HG03103 (cell line): ENCODE measurements around the gene RELA.
"Not testable (repeated sequence)": the region's sequence is repeated elsewhere in the genome, so short reads cannot be mapped to it uniquely, and the experiment has no call there.

ENCODE experiments used
- ATAC-seq: cut with Tn5 transposase; IDR thresholded peaks from one replicate; pipeline ENCODE4 v1.9.1; 2021; ENCODE audit warnings: low read depth; ENCODE audit not compliant: unreplicated experiment

Gene RELA

GRCh38 chr11:65649656-65650546 lies 12.8 kb downstream of the RELA start:
- ATAC-seq, result no peak

- no peak for ATAC-seq
Measured at GRCh38 chr11:65648997-65649493, 13.7 kb downstream of the RELA start.

GRCh38 chr11:65646958-65647701 lies 15.6 kb downstream of the RELA start:
- ATAC-seq, result no peak

- no peak for ATAC-seq
Measured at GRCh38 chr11:65646288-65646957, 16.3 kb downstream of the RELA start.

DNA sequence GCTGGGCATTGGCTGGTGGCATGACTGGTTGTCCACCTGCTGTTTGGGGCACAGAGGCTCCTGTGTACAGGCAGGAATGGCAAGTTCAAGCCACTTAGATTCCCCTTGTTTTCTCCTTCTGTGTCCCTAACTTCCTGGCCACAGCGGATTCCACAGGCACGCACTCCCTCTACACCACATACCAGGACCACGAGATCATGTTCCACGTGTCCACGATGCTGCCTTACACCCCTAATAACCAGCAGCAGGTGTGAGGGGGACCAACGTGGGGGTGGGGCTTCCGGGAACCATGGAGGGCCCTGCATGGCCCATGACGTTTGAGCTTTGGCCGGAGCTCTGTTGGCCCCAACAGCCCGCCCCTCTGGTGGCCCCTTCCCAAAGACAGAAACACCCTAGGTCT lies 17.0 kb downstream of the RELA start:
- ATAC-seq, result no peak

DNA sequence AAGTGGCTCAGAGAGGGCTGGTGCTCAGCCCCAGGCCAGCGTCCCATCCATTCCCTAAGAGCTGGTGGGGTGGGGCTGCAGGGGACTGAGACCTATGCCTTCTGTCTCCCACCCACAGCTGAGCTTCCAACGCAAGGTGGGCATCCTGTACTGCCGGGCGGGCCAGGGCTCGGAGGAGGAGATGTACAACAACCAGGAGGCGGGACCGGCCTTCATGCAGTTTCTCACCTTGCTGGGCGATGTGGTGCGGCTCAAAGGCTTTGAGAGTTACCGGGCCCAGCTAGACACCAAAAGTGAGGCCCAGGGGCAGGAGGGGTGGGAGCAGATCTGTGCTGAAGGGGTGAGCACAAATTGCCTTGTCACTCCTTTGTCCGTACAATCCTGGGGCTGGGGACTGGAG lies 17.9 kb downstream of the RELA start:
- ATAC-seq, result no peak

GRCh38 chr11:65643971-65644370 lies 18.7 kb downstream of the RELA start:
- no peak for ATAC-seq

GRCh38 chr11:65642014-65642671 lies 20.6 kb downstream of the RELA start:
- ATAC-seq, result no peak

DNA sequence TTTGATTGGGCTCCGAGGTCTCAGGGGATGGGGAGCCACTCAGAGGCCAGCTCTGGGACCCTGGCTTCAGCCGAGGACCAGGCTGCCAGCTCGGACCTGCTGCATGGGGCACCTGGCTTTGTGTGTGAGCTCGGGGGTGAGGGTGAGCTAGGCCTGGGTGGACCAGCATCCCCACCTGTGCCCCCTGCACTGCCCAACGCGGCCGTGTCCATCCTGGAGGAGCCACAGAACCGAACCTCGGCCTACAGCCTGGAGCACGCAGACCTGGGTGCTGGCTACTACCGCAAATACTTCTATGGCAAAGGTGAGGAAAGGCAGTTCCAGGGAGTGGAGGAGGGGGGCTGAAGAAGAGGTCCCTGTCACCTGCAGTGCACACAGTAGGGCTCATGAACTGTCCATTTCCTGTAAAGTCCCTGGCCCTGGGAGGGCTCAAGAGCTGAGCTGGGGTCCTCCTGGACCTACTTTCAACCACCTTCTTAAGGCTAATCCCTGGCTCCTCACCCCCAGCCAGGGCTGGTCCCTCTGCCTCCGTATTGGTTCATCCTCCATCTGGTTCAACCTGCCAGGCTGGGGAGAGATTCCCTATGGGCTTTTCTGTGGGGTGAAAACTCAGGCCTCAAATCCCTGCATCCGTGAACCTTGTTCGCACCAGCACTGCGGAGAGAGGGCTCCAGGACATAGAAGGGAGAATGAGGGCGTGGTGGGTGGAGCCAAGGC lies 21.3 kb downstream of the RELA start:
- ATAC-seq, result no peak

GRCh38 chr11:65640483-65641296 lies 22.0 kb downstream of the RELA start:
- no peak for ATAC-seq

- no peak for ATAC-seq
Measured at GRCh38 chr11:65639623-65640482, 22.9 kb downstream of the RELA start.

- ATAC-seq, result not testable (repeated sequence)
Measured at GRCh38 chr11:65639228-65639597, 23.5 kb downstream of the RELA start.

- no peak for ATAC-seq
Measured at GRCh38 chr11:65637794-65638419, 24.8 kb downstream of the RELA start, which contains the start of gene SIPA1. Gene SIPA1 (plus strand): TSS chr11:65638101. CDS start chr11:65640922, 2,821 bp downstream.

DNA sequence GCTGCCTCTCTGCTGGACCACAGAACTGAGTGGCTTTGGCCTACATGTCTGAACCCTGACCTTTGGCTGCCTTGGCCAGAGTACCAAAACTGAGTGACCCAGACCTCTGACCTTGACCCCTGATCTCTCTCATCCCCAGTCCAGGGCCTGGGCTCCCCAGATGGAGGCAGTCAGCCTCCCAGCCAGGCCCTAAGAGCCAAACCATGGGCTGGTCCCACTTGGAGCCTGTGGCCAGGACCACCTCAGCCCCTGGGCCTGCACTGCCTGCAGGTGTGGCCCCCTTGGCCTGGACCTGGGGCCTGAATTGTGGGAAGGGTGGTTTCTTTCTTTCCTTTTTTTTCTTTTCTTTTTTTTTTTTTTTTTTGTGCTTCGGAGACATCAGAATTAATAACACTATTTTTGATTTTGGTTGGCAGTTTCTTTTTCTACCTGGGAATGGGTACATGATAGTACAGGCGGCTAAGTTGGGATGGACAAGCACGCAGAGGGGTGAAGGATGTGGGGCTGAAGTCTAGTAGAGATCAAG lies 25.6 kb downstream of the RELA start:
- ATAC-seq, result no peak

DNA sequence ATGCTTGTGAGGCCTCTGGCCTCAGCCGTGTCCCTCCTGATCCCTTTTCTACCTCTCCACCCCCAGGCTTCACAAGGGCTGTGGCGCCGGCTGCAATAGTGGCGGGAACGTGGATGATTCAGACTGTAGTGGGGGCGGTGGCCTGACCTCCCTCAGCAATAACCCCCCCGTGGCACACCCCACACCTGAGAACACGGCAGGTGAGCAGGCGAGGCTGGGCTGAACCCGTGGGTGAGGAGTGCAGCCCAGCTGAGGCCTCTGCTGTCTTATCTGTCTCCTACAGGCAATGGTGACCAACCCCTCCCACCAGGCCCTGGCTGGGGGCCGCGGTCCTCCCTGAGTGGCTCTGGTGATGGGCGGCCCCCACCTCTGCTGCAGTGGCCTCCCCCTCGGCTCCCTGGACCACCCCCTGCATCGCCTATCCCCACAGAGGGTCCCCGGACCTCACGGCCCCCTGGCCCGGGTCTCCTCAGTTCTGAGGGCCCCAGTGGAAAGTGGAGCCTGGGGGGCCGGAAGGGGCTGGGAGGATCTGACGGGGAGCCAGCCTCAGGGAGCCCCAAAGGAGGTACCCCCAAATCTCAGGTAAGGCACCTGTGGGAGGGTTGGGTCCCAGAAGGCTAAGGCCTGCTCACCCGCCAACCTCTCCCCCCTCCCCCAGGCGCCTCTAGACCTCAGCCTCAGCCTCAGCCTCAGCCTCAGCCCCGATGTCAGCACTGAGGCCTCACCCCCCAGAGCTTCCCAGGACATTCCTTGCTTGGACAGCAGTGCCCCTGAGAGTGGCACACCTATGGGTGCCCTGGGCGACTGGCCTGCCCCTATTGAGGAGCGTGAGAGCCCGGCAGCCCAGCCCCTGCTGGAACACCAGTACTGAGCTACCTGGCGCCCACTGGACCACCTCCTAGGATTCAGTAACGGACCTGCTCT lies 26.3 kb downstream of the RELA start:
- ATAC-seq, result no peak
